HepG2 (cell line): ENCODE data around the gene TRIM44.

Experiments
- POLR2A ChIP-seq, 2 experiments: IDR thresholded peaks; 2 replicates each; pipeline ENCODE4 v1.6.1; 2011; ENCODE audit warnings: low read depth in 2 of 2, low read length in 2 of 2, mild to moderate bottlenecking in 1 of 2, moderate library complexity in 1 of 2; ENCODE audit not compliant: insufficient read depth in 1 of 2
- RFX5 ChIP-seq: IDR thresholded peaks from 2 replicates; pipeline ENCODE4 v1.6.1; 2011; ENCODE audit warnings: low read depth, low read length, improper control_type of control experiment
- TF ChIP-seq, protein P1 (sequence below): sonication (generic); formaldehyde crosslinking; IDR thresholded peaks from 2 replicates; pipeline ENCODE4 v1.8.0; 2022; ENCODE audit warnings: mild to moderate bottlenecking, missing genetic modification reagents, borderline replicate concordance
- TF ChIP-seq, protein P2 (sequence below): IDR thresholded peaks from 2 replicates; pipeline ENCODE4 v1.6.1; 2012; ENCODE audit warnings: inconsistent platforms

DNA sequence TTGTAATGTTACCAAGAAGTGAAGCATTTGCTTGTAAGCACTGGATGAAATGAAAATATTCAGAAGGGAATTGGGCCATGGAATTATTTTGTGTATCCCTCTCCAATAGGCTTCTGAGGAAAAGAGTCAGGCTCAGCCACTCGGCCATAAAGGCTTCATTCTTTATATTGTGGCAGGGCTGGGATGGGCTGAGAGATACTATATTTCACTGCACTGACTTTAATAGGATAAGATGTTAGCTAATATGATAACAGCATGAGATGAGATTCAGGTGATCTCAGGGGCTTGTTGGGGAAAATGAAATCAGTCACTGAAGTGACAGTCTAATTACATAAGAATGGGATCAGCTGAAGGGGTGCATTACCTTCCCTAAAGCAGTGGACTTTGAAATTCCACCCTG, 7.3 kb upstream of the TRIM44 start:
- no peak for TF ChIP-seq POLR2A (IDR thresholded peaks at IDR 0.05; ENCODE audit: insufficient read depth in 1 of 2, low read depth in 2 of 2, low read length in 2 of 2)
- TF ChIP-seq, protein P1, sequence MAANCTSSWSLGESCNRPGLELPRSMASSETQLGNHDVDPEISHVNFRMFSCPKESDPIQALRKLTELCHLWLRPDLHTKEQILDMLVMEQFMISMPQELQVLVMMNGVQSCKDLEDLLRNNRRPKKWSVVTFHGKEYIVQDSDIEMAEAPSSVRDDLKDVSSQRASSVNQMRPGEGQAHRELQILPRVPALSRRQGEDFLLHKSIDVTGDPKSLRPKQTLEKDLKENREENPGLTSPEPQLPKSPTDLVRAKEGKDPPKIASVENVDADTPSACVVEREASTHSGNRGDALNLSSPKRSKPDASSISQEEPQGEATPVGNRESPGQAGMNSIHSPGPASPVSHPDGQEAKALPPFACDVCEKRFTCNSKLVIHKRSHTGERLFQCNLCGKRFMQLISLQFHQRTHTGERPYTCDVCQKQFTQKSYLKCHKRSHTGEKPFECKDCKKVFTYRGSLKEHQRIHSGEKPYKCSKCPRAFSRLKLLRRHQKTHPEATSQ (CRISPR knock-in tag) = no peak
- no peak for TF ChIP-seq RFX5
- TF ChIP-seq, protein P2, sequence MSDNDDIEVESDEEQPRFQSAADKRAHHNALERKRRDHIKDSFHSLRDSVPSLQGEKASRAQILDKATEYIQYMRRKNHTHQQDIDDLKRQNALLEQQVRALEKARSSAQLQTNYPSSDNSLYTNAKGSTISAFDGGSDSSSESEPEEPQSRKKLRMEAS = no peak
